Upper lobe of left lung (tissue), 6 donors: ENCODE data around the gene TMEM256. TPM values are rescaled to one million over a fixed set of nuclear protein-coding genes. Genes with fewer than 3 reads are reported as not detected.
A peak's percentile ranks its signal among the peaks of the same experiment; 100 is the strongest.

Experiments used
- ATAC-seq, 2 donors: fragments of 200-7000 bp; cut with Tn5 transposase; one replicate each; pipeline ENCODE4 v1.9.1; 2022; ENCODE audit warnings: mild to moderate bottlenecking in 2 of 2, moderate library complexity in 2 of 2; ENCODE audit not compliant: low FRiP score in 2 of 2
- DNase-seq, 2 donors: peaks; one replicate each; pipeline ENCODE4 v3.0.0-alpha.2; 2019 to 2020
- H3K27ac ChIP-seq, 4 donors: fragments of 200-600 bp; sonication (generic); one replicate each; pipeline ENCODE4 v1.5.1; 2016 to 2019
- H3K27me3 ChIP-seq, 4 donors: fragments of 200-600 bp; sonication (generic); one replicate each; pipeline ENCODE4 v1.5.1; 2017 to 2019
- H3K36me3 ChIP-seq, 4 donors: fragments of 200-600 bp; sonication (generic); one replicate each; pipeline ENCODE4 v1.5.1; 2016 to 2019
- H3K4me1 ChIP-seq, 4 donors: fragments of 200-600 bp; sonication (generic); one replicate each; pipeline ENCODE4 v1.5.1; 2018 to 2019
- H3K4me3 ChIP-seq, 4 donors: fragments of 200-600 bp; sonication (generic); one replicate each; pipeline ENCODE4 v1.5.1; 2017 to 2019; ENCODE audit warnings: mild to moderate bottlenecking in 2 of 4, moderate library complexity in 1 of 4
- H3K9me3 ChIP-seq, 4 donors: fragments of 200-600 bp; sonication (generic); one replicate each; pipeline ENCODE4 v1.5.1; 2018 to 2019
- CTCF ChIP-seq, 6 experiments: fragments of 450-650 bp in 4 of 6; fragments of 200-600 bp in 2 of 6; sonication (generic) in 2 of 6; IDR thresholded peaks; one replicate each; pipeline ENCODE4 v1.5.1; 2016 to 2019; ENCODE audit warnings: antibody characterized with exemption in 6 of 6
- EP300 ChIP-seq, 4 donors: sonication (generic); formaldehyde crosslinking; IDR thresholded peaks; one replicate each; pipeline ENCODE4 v1.5.1; 2017; ENCODE audit warnings: antibody characterized with exemption in 4 of 4, control low read depth in 2 of 4
- POLR2A ChIP-seq, 4 donors: fragments of 450-650 bp; IDR thresholded peaks; one replicate each; pipeline ENCODE4 v1.5.1; 2016 to 2017; ENCODE audit warnings: antibody characterized with exemption in 4 of 4, mild to moderate bottlenecking in 2 of 4
- POLR2AphosphoS5 ChIP-seq, 2 donors: sonication (generic); formaldehyde crosslinking; IDR thresholded peaks; one replicate each; pipeline ENCODE4 v1.5.1; 2017; ENCODE audit warnings: antibody characterized with exemption in 2 of 2
- WGBS, 2 donors: methylation state at CpG; one replicate each; pipeline ENCODE4 v1.1.5; 2017 to 2018; 5-methylcytosine and 5-hydroxymethylcytosine counted together
- total RNA-seq, 6 donors: library from RNA; depleted of rRNA in 4 of 6; stranded (reverse); fragments of >200 nt in 4 of 6; gene quantifications; one replicate each; pipeline versions ENCODE4 v1.1.0 to v1.2.1, GENCODE V29; 2016 to 2021
- donor health status: DM: no; HTN: no; CAD: no; lungs with moderate emphysema.
- donor health status: DM: no; HTN: yes; CAD: no; lungs with severe emphysema.

Gene TMEM256
- total RNA-seq, 6 donors from 2014 or later, result 21.6 to 65.0 (median 52.6) TPM

GRCh38 chr17:7415784-7416183 lies 11.9 kb upstream of the TMEM256 start:
- Histone ChIP-seq H3K27ac (no peak overlapping the region), H3K4me3 (no peak overlapping the region), H3K27me3 (no peaks in the 10 kb centered on the region), H3K4me1 (no peaks in the 10 kb centered on the region), H3K36me3 (peaks cover 0 to 11% (median 3%) of the 10 kb centered on the region in 4 donors), H3K9me3 (no peaks in the 10 kb centered on the region)
- 88 to 90% methylated on average over 21 to 23 of the region's 23 CpGs for WGBS, 2 donors
- ATAC-seq, result no peak
- DNase-seq, result peak in 1 of 2 donors; percentile 81
- no peak for TF ChIP-seq CTCF (IDR thresholded peaks at IDR 0.05)

- H3K4me3 ChIP-seq, result no peak overlapping the region
- H3K36me3 ChIP-seq, result peaks cover 0 to 11% (median 3%) of the 10 kb centered on the region in 4 donors
- H3K27ac ChIP-seq, result no peak overlapping the region
- no peaks in the 10 kb centered on the region for H3K4me1 ChIP-seq
- DNase-seq, result peak in 1 of 2 donors; percentile 69
- H3K27me3 ChIP-seq, result no peaks in the 10 kb centered on the region
- no peaks in the 10 kb centered on the region for H3K9me3 ChIP-seq
- WGBS, 2 donors, result 86 to 87% methylated on average over 5 to 14 of the region's 14 CpGs
- ATAC-seq, result no peak
- no peak for TF ChIP-seq EP300 (IDR thresholded peaks at IDR 0.05)
- TF ChIP-seq CTCF (IDR thresholded peaks at IDR 0.05), result no peak
- no peak for TF ChIP-seq POLR2AphosphoS5 (IDR thresholded peaks at IDR 0.05)
- TF ChIP-seq POLR2A (IDR thresholded peaks at IDR 0.05), result no peak
Observed at GRCh38 chr17:7414837-7415236, 10.9 kb upstream of the TMEM256 start.

GRCh38 chr17:7413346-7413985 lies 9.6 kb upstream of the TMEM256 start:
- no peak for ATAC-seq
- H3K36me3 ChIP-seq, result peaks cover 0 to 14% (median 6%) of the 10 kb centered on the region in 4 donors
- DNase-seq, result no peak
- 87 to 90% methylated on average over 6 of the region's 6 CpGs for WGBS, 2 donors
- no peak overlapping the region for H3K27ac ChIP-seq
- no peak for TF ChIP-seq POLR2A (IDR thresholded peaks at IDR 0.05)
- TF ChIP-seq POLR2AphosphoS5 (IDR thresholded peaks at IDR 0.05), result no peak
- no peak for TF ChIP-seq EP300 (IDR thresholded peaks at IDR 0.05)
- TF ChIP-seq CTCF (IDR thresholded peaks at IDR 0.05), result no peak
- no peak overlapping the region for H3K4me3 ChIP-seq
- H3K27me3 ChIP-seq, result no peaks in the 10 kb centered on the region
- no peaks in the 10 kb centered on the region for H3K4me1 ChIP-seq
- H3K9me3 ChIP-seq, result no peaks in the 10 kb centered on the region

- Histone ChIP-seq H3K9me3 (no peaks in the 10 kb centered on the region), H3K4me3 (no peak overlapping the region), H3K27ac (no peak overlapping the region), H3K4me1 (no peaks in the 10 kb centered on the region), H3K36me3 (peaks cover 0 to 8% (median 3%) of the 10 kb centered on the region in 4 donors), H3K27me3 (no peaks in the 10 kb centered on the region)
- DNase-seq (no peak), ATAC-seq (no peak)
- TF ChIP-seq POLR2AphosphoS5 (IDR thresholded peaks at IDR 0.05) (no peak), CTCF (IDR thresholded peaks at IDR 0.05) (no peak), EP300 (IDR thresholded peaks at IDR 0.05) (no peak), POLR2A (IDR thresholded peaks at IDR 0.05) (no peak)
- WGBS, 2 donors, result 95 to 98% methylated on average over 6 to 8 of the region's 8 CpGs
Observed at GRCh38 chr17:7411427-7411750, 7.5 kb upstream of the TMEM256 start.
